VCaP (cell line): ENCODE measurements around the gene MAP3K3.

Experiments
- H3K27ac ChIP-seq: fragments of 450-650 bp; 2 replicates; pipeline ENCODE4 v1.5.1; 2017
- CTCF ChIP-seq: fragments of 450-650 bp; conservative IDR thresholded peaks from 2 replicates; pipeline ENCODE4 v1.5.1; 2017; ENCODE audit warnings: mild to moderate bottlenecking, moderate library complexity

The MAP3K3 gene

GRCh38 chr17:63601439-63602371 lies 20.5 kb upstream of the MAP3K3 start:
- TF ChIP-seq CTCF: no peak
- H3K27ac ChIP-seq: peak overlapping the region; percentile 84

- H3K27ac ChIP-seq: no peak overlapping the region
Measured at GRCh38 chr17:63609816-63610573, 12.2 kb upstream of the MAP3K3 start.

GRCh38 chr17:63610854-63611253 lies 11.4 kb upstream of the MAP3K3 start:
- H3K27ac ChIP-seq: peak overlapping the region; percentile 12; the same call in 1 of the 2 replicates
- no peak for TF ChIP-seq CTCF

More at GRCh38 chr17:63609816-63610573, 12.2 kb upstream of the MAP3K3 start:
- no peak for TF ChIP-seq CTCF

- H3K27ac ChIP-seq: peak overlapping the region; percentile 12; the same call in 1 of the 2 replicates
- no peak for TF ChIP-seq CTCF
Measured at GRCh38 chr17:63611354-63611753, 10.9 kb upstream of the MAP3K3 start.

- TF ChIP-seq CTCF: no peak
- no peak overlapping the region for H3K27ac ChIP-seq
Measured at GRCh38 chr17:63613663-63614062, 8.6 kb upstream of the MAP3K3 start.

- H3K27ac ChIP-seq: peak overlapping the region; percentile 88
- TF ChIP-seq CTCF: no peak
Measured at GRCh38 chr17:63621229-63621683, 961 bp upstream of the MAP3K3 start.
